PC-9 (cell line): ENCODE measurements around the gene GRIA1.

Experiments used
- CTCF ChIP-seq: fragments of 200-600 bp; sonication (generic); conservative IDR thresholded peaks from 2 replicates; pipeline ENCODE4 v1.6.1; 2017; ENCODE audit warnings: mixed run types, antibody characterized with exemption, mild to moderate bottlenecking, moderate library complexity
- EZH2 ChIP-seq: fragments of 200-600 bp; sonication (generic); IDR thresholded peaks from 2 replicates; pipeline ENCODE4 v1.8.0; 2017; ENCODE audit warnings: antibody characterized with exemption, low read depth

- TF ChIP-seq CTCF: no peak
- no peak for TF ChIP-seq EZH2
These were observed 167.7 kb downstream of the GRIA1 start for GRCh38 chr5:153658149-153658548.
